RWPE2 (cell line): Measurements from ENCODE around the gene GNAQ.

Experiments
- ATAC-seq: fragments of 200-7000 bp; cut with Tn5 transposase; 3 replicates; pipeline ENCODE4 v1.9.1; 2021; ENCODE audit warnings: low read depth
- DNase-seq: peaks from one replicate; pipeline ENCODE4 v3.0.0-alpha.2; 2020; ENCODE audit warnings: low spot score
- H3K27ac ChIP-seq: fragments of 450-650 bp; 2 replicates; pipeline ENCODE4 v1.5.1; 2017; ENCODE audit warnings: mild to moderate bottlenecking; ENCODE audit not compliant: poor library complexity, severe bottlenecking
- H3K27me3 ChIP-seq: fragments of 250-450 bp; sonication (Bioruptor Pico); 2 replicates; pipeline ENCODE4 v1.5.1; 2021; ENCODE audit warnings: mild to moderate bottlenecking, moderate library complexity; ENCODE audit not compliant: insufficient read depth, poor library complexity, severe bottlenecking
- H3K36me3 ChIP-seq: fragments of 250-450 bp; sonication (Bioruptor Pico); 2 replicates; pipeline ENCODE4 v1.5.1; 2020; ENCODE audit warnings: low read depth, mild to moderate bottlenecking, moderate library complexity
- H3K4me1 ChIP-seq: fragments of 250-450 bp; sonication (Bioruptor Pico); 2 replicates; pipeline ENCODE4 v1.5.1; 2021; ENCODE audit warnings: mild to moderate bottlenecking, moderate library complexity; ENCODE audit not compliant: insufficient read depth, poor library complexity, severe bottlenecking
- H3K4me3 ChIP-seq: fragments of 250-450 bp; sonication (Bioruptor Pico); 2 replicates; pipeline ENCODE4 v1.5.1; 2021; ENCODE audit warnings: mild to moderate bottlenecking, moderate library complexity; ENCODE audit not compliant: severe bottlenecking
- H3K9me3 ChIP-seq: fragments of 250-450 bp; sonication (Bioruptor Pico); 2 replicates; pipeline ENCODE4 v1.5.1; 2021; ENCODE audit warnings: mild to moderate bottlenecking, moderate library complexity; ENCODE audit not compliant: severe bottlenecking
- CTCF ChIP-seq: fragments of 450-650 bp; IDR thresholded peaks from one replicate; pipeline ENCODE4 v1.5.1; 2017; ENCODE audit warnings: mild to moderate bottlenecking, moderate library complexity; ENCODE audit not compliant: poor library complexity, severe bottlenecking

GNAQ gene

GRCh38 chr9:77808751-77809081 is 222.9 kb downstream of the GNAQ start:
- H3K27me3 ChIP-seq, result no peaks in the 10 kb centered on the region
- H3K4me1 ChIP-seq, result peaks cover 32% of the 10 kb centered on the region
- H3K36me3 ChIP-seq, result peaks cover 13% of the 10 kb centered on the region
- ATAC-seq, result no peak
- TF ChIP-seq CTCF, result no peak
- no peaks in the 10 kb centered on the region for H3K9me3 ChIP-seq
- no peak for DNase-seq
- H3K27ac ChIP-seq, result peak overlapping the region; percentile 69
- no peak overlapping the region for H3K4me3 ChIP-seq

GRCh38 chr9:77807846-77808750 is 223.5 kb downstream of the GNAQ start:
- TF ChIP-seq CTCF, result no peak
- peaks cover 9% of the 10 kb centered on the region for H3K36me3 ChIP-seq
- H3K9me3 ChIP-seq, result no peaks in the 10 kb centered on the region
- ATAC-seq (no peak), DNase-seq (no peak)
- H3K27ac ChIP-seq, result peak overlapping the region; percentile 69
- no peak overlapping the region for H3K4me3 ChIP-seq
- peaks cover 32% of the 10 kb centered on the region for H3K4me1 ChIP-seq
- no peaks in the 10 kb centered on the region for H3K27me3 ChIP-seq

- no peaks in the 10 kb centered on the region for H3K9me3 ChIP-seq
- peaks cover 30% of the 10 kb centered on the region for H3K4me1 ChIP-seq
- TF ChIP-seq CTCF, result no peak
- H3K36me3 ChIP-seq, result peaks cover 7% of the 10 kb centered on the region
- peak overlapping the region; percentile 69 for H3K27ac ChIP-seq
- DNase-seq, result no peak
- peak; percentile 93 for ATAC-seq
- H3K27me3 ChIP-seq, result no peaks in the 10 kb centered on the region
- H3K4me3 ChIP-seq, result no peak overlapping the region
Observed at GRCh38 chr9:77807281-77807683, 224.3 kb downstream of the GNAQ start.

- no peak overlapping the region for H3K4me3 ChIP-seq
- peaks cover 29% of the 10 kb centered on the region for H3K4me1 ChIP-seq
- peak overlapping the region; percentile 69 for H3K27ac ChIP-seq
- TF ChIP-seq CTCF, result no peak
- H3K36me3 ChIP-seq, result peaks cover 7% of the 10 kb centered on the region
- no peak for ATAC-seq
- no peak for DNase-seq
- H3K9me3 ChIP-seq, result no peaks in the 10 kb centered on the region
- H3K27me3 ChIP-seq, result no peaks in the 10 kb centered on the region
Observed at GRCh38 chr9:77806741-77807140, 224.9 kb downstream of the GNAQ start.

GRCh38 chr9:77805810-77806209 is 225.8 kb downstream of the GNAQ start:
- no peak for DNase-seq
- no peak for ATAC-seq
- Histone ChIP-seq H3K27me3 (no peaks in the 10 kb centered on the region), H3K9me3 (no peaks in the 10 kb centered on the region), H3K36me3 (peaks cover 7% of the 10 kb centered on the region), H3K27ac (no peak overlapping the region), H3K4me3 (no peak overlapping the region), H3K4me1 (peaks cover 29% of the 10 kb centered on the region)
- no peak for TF ChIP-seq CTCF
